ENCODE measurements around the gene UBE2E1. TPM values are rescaled to one million over a fixed set of nuclear protein-coding genes. Genes with fewer than 3 reads are reported as not detected.
"Not testable (repeated sequence)": the region's sequence is repeated elsewhere in the genome, so short reads cannot be mapped to it uniquely, and the experiment has no call there.

The UBE2E1 gene
- total and polyA plus RNA-seq, 7 experiments from 2014 or later: 5.2 to 80.0 (median 65.8) TPM

GRCh38 chr3:23900744-23901143 is 95.0 kb downstream of the UBE2E1 start:
- POLR2A ChIA-PET: no interaction called here
- intact Hi-C loops (cut with micrococcal nuclease): no loop called here
- peaks cover 0 to 11% (median 6%) of the 10 kb centered on the region in 3 experiments for H3K36me3 ChIP-seq (ENCODE audit: control insufficient read depth in 2 of 3, insufficient read depth in 3 of 3, low read length in 3 of 3)

GRCh38 chr3:23904545-23904944 is 98.8 kb downstream of the UBE2E1 start:
- Mint-ChIP-seq H3K4me1 (peaks cover 0 to 5% (median 0%) of the 10 kb centered on the region in 7 donors), H3K9me3 (no peaks in the 10 kb centered on the region), H3K36me3 (peaks cover 4 to 50% (median 30%) of the 10 kb centered on the region in 5 donors), H3K27me3 (no peaks in the 10 kb centered on the region), H3K4me3 (no peak overlapping the region), H3K27ac (no peak overlapping the region)
- intact Hi-C loops (cut with micrococcal nuclease): no loop called here
- Histone ChIP-seq H3K4me3 (ENCODE audit: low read length) (no peak overlapping the region), H3K27me3 (ENCODE audit: control insufficient read depth in 2 of 2, insufficient read depth in 2 of 2, low read length in 2 of 2) (no peaks in the 10 kb centered on the region), H3K36me3 (ENCODE audit: control insufficient read depth in 2 of 3, insufficient read depth in 3 of 3, low read length in 3 of 3) (peaks cover 0 to under 1% (median 0%) of the 10 kb centered on the region in 3 experiments), H3K9me3 (ENCODE audit: control insufficient read depth in 2 of 3, low read length in 3 of 3) (no peaks in the 10 kb centered on the region), H3K27ac (ENCODE audit: low read depth, low read length) (no peak overlapping the region), H3K4me1 (ENCODE audit: control insufficient read depth in 2 of 2, insufficient read depth in 2 of 2, low read length in 2 of 2) (no peaks in the 10 kb centered on the region)
- no peak for DNase-seq
- CTCF ChIA-PET: no interaction called here
- POLR2A ChIA-PET: no interaction called here
- no peak for ATAC-seq

More at GRCh38 chr3:23900744-23901143, 95.0 kb downstream of the UBE2E1 start:
- ATAC-seq (no peak), DNase-seq (no peak)
- CTCF ChIA-PET: no interaction called here
- Mint-ChIP-seq H3K27ac (peak overlapping the region in 1 of 9 donors; percentile 40), H3K36me3 (peaks cover 12 to 61% (median 46%) of the 10 kb centered on the region in 5 donors), H3K9me3 (no peaks in the 10 kb centered on the region), H3K4me3 (no peak overlapping the region), H3K4me1 (peaks cover 0 to 12% (median 0%) of the 10 kb centered on the region in 7 donors), H3K27me3 (no peaks in the 10 kb centered on the region)
- H3K27me3 ChIP-seq (ENCODE audit: control insufficient read depth in 2 of 2, insufficient read depth in 2 of 2, low read length in 2 of 2): no peaks in the 10 kb centered on the region
- H3K4me3 ChIP-seq (ENCODE audit: low read length): no peak overlapping the region
- no peaks in the 10 kb centered on the region for H3K4me1 ChIP-seq (ENCODE audit: control insufficient read depth in 2 of 2, insufficient read depth in 2 of 2, low read length in 2 of 2)
- no peak overlapping the region for H3K27ac ChIP-seq (ENCODE audit: low read depth, low read length)
- no peaks in the 10 kb centered on the region for H3K9me3 ChIP-seq (ENCODE audit: control insufficient read depth in 2 of 3, low read length in 3 of 3)

GRCh38 chr3:23909341-23909740 is 103.6 kb downstream of the UBE2E1 start:
- Mint-ChIP-seq H3K27ac (no peak overlapping the region), H3K4me3 (no peak overlapping the region)
- POLR2A ChIA-PET: interaction anchor here (0.7 kb wide), 1 partner anchor 44 kb away, joined by 3 read pairs; no protein-coding TSS in a partner anchor

GRCh38 chr3:23911397-23911796 is 105.6 kb downstream of the UBE2E1 start:
- peaks cover 0 to 4% (median 0%) of the 10 kb centered on the region in 5 donors for H3K27me3 Mint-ChIP-seq

More at GRCh38 chr3:23909341-23909740, 103.6 kb downstream of the UBE2E1 start:
- Histone ChIP-seq H3K9me3 (ENCODE audit: control insufficient read depth in 2 of 3, low read length in 3 of 3) (no peaks in the 10 kb centered on the region), H3K27ac (ENCODE audit: low read depth, low read length) (no peak overlapping the region), H3K36me3 (ENCODE audit: control insufficient read depth in 2 of 3, insufficient read depth in 3 of 3, low read length in 3 of 3) (no peaks in the 10 kb centered on the region), H3K4me3 (ENCODE audit: low read length) (no peak overlapping the region), H3K4me1 (ENCODE audit: control insufficient read depth in 2 of 2, insufficient read depth in 2 of 2, low read length in 2 of 2) (no peaks in the 10 kb centered on the region), H3K27me3 (ENCODE audit: control insufficient read depth in 2 of 2, insufficient read depth in 2 of 2, low read length in 2 of 2) (no peaks in the 10 kb centered on the region)
- intact Hi-C loops (cut with micrococcal nuclease): no loop called here
- CTCF ChIA-PET: no interaction called here
- ATAC-seq (no peak), DNase-seq (no peak)
- H3K9me3 Mint-ChIP-seq: no peaks in the 10 kb centered on the region
- H3K27me3 Mint-ChIP-seq: no peaks in the 10 kb centered on the region
- peaks cover 0 to 6% (median 5%) of the 10 kb centered on the region in 7 donors for H3K4me1 Mint-ChIP-seq
- peaks cover 4 to 29% (median 15%) of the 10 kb centered on the region in 5 donors for H3K36me3 Mint-ChIP-seq

GRCh38 chr3:23912335-23912734 is 106.6 kb downstream of the UBE2E1 start:
- H3K9me3 ChIP-seq (ENCODE audit: control insufficient read depth in 2 of 3, low read length in 3 of 3); H3K27ac Mint-ChIP-seq; POLR2A ChIA-PET; H3K4me3 ChIP-seq (ENCODE audit: low read length); H3K36me3 ChIP-seq (ENCODE audit: control insufficient read depth in 2 of 3, insufficient read depth in 3 of 3, low read length in 3 of 3); ATAC-seq; H3K27me3 Mint-ChIP-seq; CTCF ChIA-PET; H3K27me3 ChIP-seq (ENCODE audit: control insufficient read depth in 2 of 2, insufficient read depth in 2 of 2, low read length in 2 of 2); DNase-seq; H3K27ac ChIP-seq (ENCODE audit: low read depth, low read length); H3K9me3 Mint-ChIP-seq; H3K4me3 Mint-ChIP-seq; H3K4me1 ChIP-seq (ENCODE audit: control insufficient read depth in 2 of 2, insufficient read depth in 2 of 2, low read length in 2 of 2): not testable (repeated sequence)
- H3K36me3 Mint-ChIP-seq: peaks cover 0 to 14% (median 5%) of the 10 kb centered on the region in 5 donors
- intact Hi-C loops (cut with micrococcal nuclease): loop anchor here (10.0 kb wide), 3 partner anchors 708 to 1872 kb away; partner anchors contain the start of genes UBE2E2 (in 2 of the 2), NGLY1 (in 1 of the 2) and TOP2B (in 1 of the 2)
- peaks cover 15 to 23% (median 20%) of the 10 kb centered on the region in 7 donors for H3K4me1 Mint-ChIP-seq

More at GRCh38 chr3:23911397-23911796, 105.6 kb downstream of the UBE2E1 start:
- POLR2A ChIA-PET: interaction anchor here (0.7 kb wide), 1 partner anchor 20 kb away, joined by 3 read pairs; no protein-coding TSS in a partner anchor
- ATAC-seq (no peak), DNase-seq (no peak)
- peaks cover 0 to under 1% (median 0%) of the 10 kb centered on the region in 3 experiments for H3K36me3 ChIP-seq (ENCODE audit: control insufficient read depth in 2 of 3, insufficient read depth in 3 of 3, low read length in 3 of 3)
- no peak overlapping the region for H3K4me3 ChIP-seq (ENCODE audit: low read length)
- no peak overlapping the region for H3K4me3 Mint-ChIP-seq
- peaks cover 15 to 23% (median 20%) of the 10 kb centered on the region in 7 donors for H3K4me1 Mint-ChIP-seq
- H3K27ac ChIP-seq (ENCODE audit: low read depth, low read length): no peak overlapping the region
- peaks cover 0 to 11% (median 5%) of the 10 kb centered on the region in 5 donors for H3K36me3 Mint-ChIP-seq
- CTCF ChIA-PET: no interaction called here
- no peaks in the 10 kb centered on the region for H3K9me3 Mint-ChIP-seq
- H3K4me1 ChIP-seq (ENCODE audit: control insufficient read depth in 2 of 2, insufficient read depth in 2 of 2, low read length in 2 of 2): peaks cover 4 to 5% of the 10 kb centered on the region in 2 donors
- no peaks in the 10 kb centered on the region for H3K9me3 ChIP-seq (ENCODE audit: control insufficient read depth in 2 of 3, low read length in 3 of 3)
- intact Hi-C loops (cut with micrococcal nuclease): loop anchor here (10.0 kb wide), 3 partner anchors 707 to 1873 kb away; partner anchors contain the start of genes UBE2E2 (in 2 of the 2), NGLY1 (in 1 of the 2) and TOP2B (in 1 of the 2)
- H3K27me3 ChIP-seq (ENCODE audit: control insufficient read depth in 2 of 2, insufficient read depth in 2 of 2, low read length in 2 of 2): no peaks in the 10 kb centered on the region
- no peak overlapping the region for H3K27ac Mint-ChIP-seq

GRCh38 chr3:23913182-23913581 is 107.4 kb downstream of the UBE2E1 start:
- no peak for DNase-seq
- Histone ChIP-seq H3K27ac (ENCODE audit: low read depth, low read length) (no peak overlapping the region), H3K27me3 (ENCODE audit: control insufficient read depth in 2 of 2, insufficient read depth in 2 of 2, low read length in 2 of 2) (no peaks in the 10 kb centered on the region), H3K36me3 (ENCODE audit: control insufficient read depth in 2 of 3, insufficient read depth in 3 of 3, low read length in 3 of 3) (peaks cover 0 to 12% (median 6%) of the 10 kb centered on the region in 3 experiments), H3K9me3 (ENCODE audit: control insufficient read depth in 2 of 3, low read length in 3 of 3) (no peaks in the 10 kb centered on the region), H3K4me1 (ENCODE audit: control insufficient read depth in 2 of 2, insufficient read depth in 2 of 2, low read length in 2 of 2) (peaks cover 9% of the 10 kb centered on the region in 2 donors), H3K4me3 (ENCODE audit: low read length) (no peak overlapping the region)
- H3K4me1 Mint-ChIP-seq: peaks cover 17 to 31% (median 26%) of the 10 kb centered on the region in 7 donors
- POLR2A ChIA-PET: no interaction called here
- H3K27me3 Mint-ChIP-seq: peaks cover 0 to 4% (median 0%) of the 10 kb centered on the region in 5 donors
- peaks cover 6 to 22% (median 12%) of the 10 kb centered on the region in 5 donors for H3K36me3 Mint-ChIP-seq
- no peak overlapping the region for H3K4me3 Mint-ChIP-seq
- no peak for ATAC-seq
- H3K27ac Mint-ChIP-seq: no peak overlapping the region
- CTCF ChIA-PET: no interaction called here
- intact Hi-C loops (cut with micrococcal nuclease): loop anchor here (10.0 kb wide), 3 partner anchors 708 to 1872 kb away; partner anchors contain the start of genes UBE2E2 (in 2 of the 2), NGLY1 (in 1 of the 2) and TOP2B (in 1 of the 2)
- no peaks in the 10 kb centered on the region for H3K9me3 Mint-ChIP-seq

Measured in naive thymus-derived CD4-positive, alpha-beta T cell (primary cell).